HEK293 (cell line): ENCODE data around the gene LHFPL2.

Experiments
- IKZF3 ChIP-seq: fragments of 450-650 bp; IDR thresholded peaks from 2 replicates; pipeline ENCODE4 v1.5.0; 2018; ENCODE audit warnings: missing biosample characterization, mild to moderate bottlenecking, missing genetic modification characterization, moderate library complexity
- MEIS1 ChIP-seq: sonication (generic); formaldehyde crosslinking; IDR thresholded peaks from 2 replicates; pipeline ENCODE4 v1.8.1; 2022; ENCODE audit warnings: missing genetic modification reagents, mild to moderate bottlenecking, borderline replicate concordance

DNA sequence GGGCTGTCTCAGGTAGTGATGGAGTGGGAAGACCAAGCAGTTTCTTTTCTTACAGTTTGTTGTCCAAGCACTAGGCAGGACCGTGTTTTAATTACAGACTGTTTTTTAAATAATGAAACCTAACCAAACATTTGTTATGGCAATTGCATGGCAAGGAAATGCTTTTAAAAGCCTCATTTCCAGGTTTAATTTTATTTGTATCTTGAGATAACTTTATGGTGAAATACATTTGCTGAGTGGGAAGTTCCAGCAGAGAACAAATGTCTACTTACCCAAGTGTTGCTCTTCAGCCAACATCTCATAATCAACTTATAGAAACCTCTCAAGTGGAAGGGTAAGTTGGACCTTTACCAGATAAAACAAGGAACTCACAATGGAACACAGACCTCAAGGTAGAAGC is 11.8 kb upstream of the LHFPL2 start:
- TF ChIP-seq MEIS1 (no peak), IKZF3 (tag by site-specific recombination) (no peak)
